ENCODE results near the gene AP1G2.
"Not testable (repeated sequence)": the region's sequence is repeated elsewhere in the genome, so short reads cannot be mapped to it uniquely, and the experiment has no call there.

Gene AP1G2

DNA sequence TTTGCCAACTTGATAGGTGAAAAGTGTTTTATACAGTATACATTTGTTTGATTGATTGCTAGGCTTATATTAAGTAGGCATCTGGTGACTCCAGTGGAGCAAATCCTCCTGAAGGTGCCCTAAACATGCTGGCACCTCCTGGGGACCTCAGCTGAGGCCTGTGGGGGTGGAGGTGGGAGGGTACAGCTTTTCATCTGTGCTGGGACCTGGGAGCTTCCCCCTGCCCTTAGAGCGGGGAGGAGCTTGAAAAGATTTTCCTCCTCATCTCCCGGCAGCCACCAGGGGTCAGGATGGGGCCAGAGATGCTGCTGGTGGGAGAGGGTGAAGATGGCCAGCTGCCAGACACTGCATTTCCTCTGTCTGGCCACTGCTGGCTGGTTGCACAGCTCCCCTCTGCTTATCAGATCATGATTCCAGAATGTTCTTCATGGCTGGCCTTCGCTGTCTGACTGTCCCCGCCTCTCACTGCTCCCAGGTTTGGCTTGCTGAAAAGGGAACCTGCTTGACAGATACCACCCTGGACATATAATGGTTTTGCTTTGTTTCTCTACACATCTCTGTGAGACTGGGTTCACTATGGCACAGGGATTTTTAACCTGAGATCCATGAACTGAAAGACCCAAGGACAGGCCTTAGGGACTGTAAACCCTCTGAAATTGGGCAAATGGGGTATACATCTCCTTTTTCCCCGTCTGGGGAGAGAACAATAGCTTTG is 21.4 kb upstream of the AP1G2 start:
- no peaks in the 10 kb centered on the region for H3K79me2 ChIP-seq (ENCODE audit: low read length)
- no peak for TF ChIP-seq EZH2phosphoT487 (IDR thresholded peaks at IDR 0.05; ENCODE audit: low read depth)
- TF ChIP-seq, protein P1, sequence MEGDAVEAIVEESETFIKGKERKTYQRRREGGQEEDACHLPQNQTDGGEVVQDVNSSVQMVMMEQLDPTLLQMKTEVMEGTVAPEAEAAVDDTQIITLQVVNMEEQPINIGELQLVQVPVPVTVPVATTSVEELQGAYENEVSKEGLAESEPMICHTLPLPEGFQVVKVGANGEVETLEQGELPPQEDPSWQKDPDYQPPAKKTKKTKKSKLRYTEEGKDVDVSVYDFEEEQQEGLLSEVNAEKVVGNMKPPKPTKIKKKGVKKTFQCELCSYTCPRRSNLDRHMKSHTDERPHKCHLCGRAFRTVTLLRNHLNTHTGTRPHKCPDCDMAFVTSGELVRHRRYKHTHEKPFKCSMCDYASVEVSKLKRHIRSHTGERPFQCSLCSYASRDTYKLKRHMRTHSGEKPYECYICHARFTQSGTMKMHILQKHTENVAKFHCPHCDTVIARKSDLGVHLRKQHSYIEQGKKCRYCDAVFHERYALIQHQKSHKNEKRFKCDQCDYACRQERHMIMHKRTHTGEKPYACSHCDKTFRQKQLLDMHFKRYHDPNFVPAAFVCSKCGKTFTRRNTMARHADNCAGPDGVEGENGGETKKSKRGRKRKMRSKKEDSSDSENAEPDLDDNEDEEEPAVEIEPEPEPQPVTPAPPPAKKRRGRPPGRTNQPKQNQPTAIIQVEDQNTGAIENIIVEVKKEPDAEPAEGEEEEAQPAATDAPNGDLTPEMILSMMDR (IDR thresholded peaks at IDR 0.05; ENCODE audit: low read depth, low read length) = peak; percentile 77
- H3K9ac ChIP-seq (ENCODE audit: low read length) = no peak overlapping the region
- H3K9me3 ChIP-seq (ENCODE audit: insufficient read depth, low read length) = no peaks in the 10 kb centered on the region
- peak overlapping the region; percentile 47 for H2AFZ ChIP-seq (ENCODE audit: low read depth, low read length)
- no peak overlapping the region for H3K27ac ChIP-seq (ENCODE audit: low read length)
- H3K36me3 ChIP-seq (replicated peaks; ENCODE audit: low read depth, low read length) = no peaks in the 10 kb centered on the region
- no peak overlapping the region for H3K4me3 ChIP-seq (ENCODE audit: low read length)
- H3K4me1 ChIP-seq (ENCODE audit: low read length) = peaks cover 8% of the 10 kb centered on the region
- H3K4me2 ChIP-seq (ENCODE audit: low read length) = peak overlapping the region; percentile 38
- no peaks in the 10 kb centered on the region for H4K20me1 ChIP-seq (ENCODE audit: insufficient read depth, low read length)
- no peaks in the 10 kb centered on the region; the same call in 1 of the 2 replicates for H3K27me3 ChIP-seq (ENCODE audit: low read depth, low read length)

DNA sequence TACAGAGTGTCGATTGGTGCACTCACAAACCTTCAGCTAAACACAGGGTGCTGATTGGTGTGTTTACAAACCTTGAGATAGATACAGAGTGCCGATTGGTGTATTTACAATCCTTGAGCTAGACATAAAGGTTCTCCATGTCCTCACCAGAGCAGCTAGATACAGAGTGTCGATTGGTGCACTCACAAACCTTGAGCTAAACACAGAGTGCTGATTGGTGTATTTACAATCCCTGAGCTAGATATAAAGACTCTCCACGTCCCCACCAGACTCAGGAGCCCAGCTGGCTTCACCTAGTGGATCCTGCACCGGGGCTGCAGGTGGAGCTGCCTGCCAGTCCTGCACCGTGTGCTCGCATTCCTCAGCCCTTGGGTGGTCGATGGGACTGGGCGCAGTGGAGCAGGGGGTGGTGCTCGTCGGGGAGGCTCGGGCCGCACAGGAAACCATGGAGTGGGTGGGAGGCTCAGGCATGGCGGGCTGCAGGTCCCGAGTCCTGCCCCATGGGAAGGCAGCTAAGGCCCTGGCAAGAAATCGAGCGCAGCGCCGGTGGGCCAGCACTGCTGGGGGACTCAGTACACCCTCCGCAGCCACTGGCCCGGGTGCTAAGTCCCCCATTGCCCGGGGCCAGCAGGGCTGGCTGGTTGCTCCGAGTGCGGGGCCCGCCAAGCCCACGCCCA is 17.1 kb upstream of the AP1G2 start:
- H4K20me1 ChIP-seq (ENCODE audit: insufficient read depth, low read length); H3K4me3 ChIP-seq (ENCODE audit: low read length); H3K27me3 ChIP-seq (ENCODE audit: low read depth, low read length); H3K4me1 ChIP-seq (ENCODE audit: low read length); H3K4me2 ChIP-seq (ENCODE audit: low read length); H3K36me3 ChIP-seq (replicated peaks; ENCODE audit: low read depth, low read length); H3K9ac ChIP-seq (ENCODE audit: low read length); H3K27ac ChIP-seq (ENCODE audit: low read length); H3K79me2 ChIP-seq (ENCODE audit: low read length); H3K9me3 ChIP-seq (ENCODE audit: insufficient read depth, low read length); H2AFZ ChIP-seq (ENCODE audit: low read depth, low read length): not testable (repeated sequence)

DNA sequence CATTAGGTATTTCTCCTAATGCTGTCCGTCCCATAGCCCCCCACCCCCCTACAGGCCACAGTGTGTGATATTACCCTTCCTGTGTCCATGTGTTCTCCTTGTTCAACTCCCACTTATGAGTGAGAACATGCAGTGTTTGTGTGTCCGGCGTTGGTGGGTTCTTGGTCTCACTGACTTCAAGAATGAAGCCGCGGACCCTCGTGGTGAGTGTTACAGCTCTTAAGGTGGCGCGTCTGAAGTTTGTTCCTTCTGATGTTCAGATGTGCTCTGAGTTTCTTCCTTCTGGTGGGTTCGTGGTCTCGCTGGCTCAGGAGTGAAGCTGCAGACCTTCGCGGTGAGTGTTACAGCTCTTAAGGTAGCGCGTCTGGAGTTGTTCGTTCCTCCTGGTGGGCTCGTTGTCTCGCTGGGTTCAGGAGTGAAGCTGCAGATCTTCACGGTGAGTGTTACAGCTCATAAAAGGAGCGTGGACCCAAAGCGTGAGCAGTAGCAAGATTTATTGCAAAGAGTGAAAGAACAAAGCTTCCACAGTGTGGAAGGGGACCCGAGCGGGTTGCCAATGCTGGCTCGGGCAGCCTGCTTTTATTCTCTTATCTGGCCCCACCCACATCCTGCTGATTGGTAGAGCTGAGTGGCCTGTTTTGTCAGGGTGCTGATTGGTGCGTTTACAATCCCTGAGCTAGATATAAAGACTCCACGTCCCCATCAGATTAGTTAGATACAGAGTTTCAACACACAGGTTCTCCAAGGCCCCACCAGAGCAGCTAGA is 16.4 kb upstream of the AP1G2 start:
- H3K4me1 ChIP-seq (ENCODE audit: low read length); H3K79me2 ChIP-seq (ENCODE audit: low read length); H3K4me2 ChIP-seq (ENCODE audit: low read length); H3K27ac ChIP-seq (ENCODE audit: low read length); H3K36me3 ChIP-seq (replicated peaks; ENCODE audit: low read depth, low read length); H3K4me3 ChIP-seq (ENCODE audit: low read length); H3K9me3 ChIP-seq (ENCODE audit: insufficient read depth, low read length); H2AFZ ChIP-seq (ENCODE audit: low read depth, low read length); H4K20me1 ChIP-seq (ENCODE audit: insufficient read depth, low read length); H3K9ac ChIP-seq (ENCODE audit: low read length); H3K27me3 ChIP-seq (ENCODE audit: low read depth, low read length): not testable (repeated sequence)

DNA sequence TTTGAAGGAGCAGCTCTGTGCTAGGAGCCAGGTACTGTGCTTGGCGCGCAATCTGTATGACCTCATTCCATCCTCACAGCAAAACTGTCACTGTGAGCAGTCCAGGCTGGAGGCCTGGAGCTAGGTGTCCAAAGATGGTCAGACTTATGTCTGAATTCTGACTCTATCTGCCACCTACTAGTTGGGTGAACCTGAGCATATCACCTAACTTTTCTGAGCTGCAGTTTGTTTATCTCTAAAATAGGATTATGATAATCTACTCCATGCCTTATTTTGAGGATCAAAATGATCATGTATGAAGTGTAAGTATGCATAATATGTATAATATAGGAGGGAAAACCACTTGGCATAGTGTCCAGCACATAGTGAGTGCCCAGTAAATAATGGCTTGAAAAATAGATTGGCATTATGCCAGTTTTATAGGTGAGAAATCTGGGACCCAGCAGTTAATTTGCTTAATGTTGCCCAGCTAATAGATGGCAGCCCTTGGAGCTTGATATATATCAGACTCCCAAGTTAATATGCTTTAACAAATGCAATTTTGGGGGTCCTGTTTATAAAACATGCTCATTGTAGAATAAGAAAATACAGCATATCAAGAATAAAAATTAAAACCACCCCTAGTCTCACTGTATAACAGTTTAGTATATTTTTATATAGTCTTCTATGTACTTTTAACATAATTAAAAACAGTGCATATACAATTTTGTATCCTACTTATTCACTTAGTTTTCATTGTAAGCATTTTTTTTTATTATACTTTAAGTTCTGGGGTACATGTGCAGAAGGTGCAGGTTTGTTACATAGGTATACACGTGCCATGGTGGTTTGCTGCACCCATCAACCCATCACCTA is 15.5 kb upstream of the AP1G2 start:
- Histone ChIP-seq H3K9ac (ENCODE audit: low read length) (no peak overlapping the region), H3K27me3 (ENCODE audit: low read depth, low read length) (no peaks in the 10 kb centered on the region), H3K4me3 (ENCODE audit: low read length) (no peak overlapping the region), H3K79me2 (ENCODE audit: low read length) (no peaks in the 10 kb centered on the region), H3K27ac (ENCODE audit: low read length) (no peak overlapping the region), H2AFZ (ENCODE audit: low read depth, low read length) (no peak overlapping the region), H3K9me3 (ENCODE audit: insufficient read depth, low read length) (no peaks in the 10 kb centered on the region), H3K4me2 (ENCODE audit: low read length) (no peak overlapping the region), H3K36me3 (replicated peaks; ENCODE audit: low read depth, low read length) (no peaks in the 10 kb centered on the region), H3K4me1 (ENCODE audit: low read length) (peaks cover 10% of the 10 kb centered on the region; the same call in 1 of the 2 replicates), H4K20me1 (ENCODE audit: insufficient read depth, low read length) (no peaks in the 10 kb centered on the region)
- TF ChIP-seq, protein P1 (IDR thresholded peaks at IDR 0.05; ENCODE audit: low read depth, low read length) = no peak
- no peak for TF ChIP-seq EZH2phosphoT487 (IDR thresholded peaks at IDR 0.05; ENCODE audit: low read depth)
